Neural cell (in vitro differentiated cells): ENCODE data around the gene NFKBIA. TPM values are rescaled to one million over a fixed set of nuclear protein-coding genes. Genes with fewer than 3 reads are reported as not detected.

ENCODE experiments used
- H2AFZ ChIP-seq: fragments of 200-600, 300-800 bp; sonication (generic), shearing (Covaris generic); 2 replicates; pipeline ENCODE4 v1.6.0; 2014; ENCODE audit warnings: low read depth, mild to moderate bottlenecking, antibody characterized with exemption, low read length, moderate library complexity
- H3F3A ChIP-seq: fragments of 200-600 bp; shearing (Covaris generic); 2 replicates; pipeline ENCODE4 v1.6.1; 2016; ENCODE audit warnings: mild to moderate bottlenecking, moderate library complexity, mixed read lengths, antibody characterized with exemption, low read length; ENCODE audit not compliant: insufficient read depth, poor library complexity, severe bottlenecking
- H3K27ac ChIP-seq: fragments of 200-600, 300-800 bp; sonication (generic), shearing (Covaris generic); 2 replicates; pipeline ENCODE4 v1.5.1; 2014; ENCODE audit warnings: mild to moderate bottlenecking, low read length, moderate library complexity
- H3K27me3 ChIP-seq: fragments of 300-800, 200-600 bp; sonication (generic), shearing (Covaris generic); 2 replicates; pipeline ENCODE4 v1.6.0; 2014; ENCODE audit warnings: mild to moderate bottlenecking, low read depth, low read length, moderate library complexity; ENCODE audit not compliant: insufficient read depth
- H3K36me3 ChIP-seq: fragments of 300-800, 200-600 bp; sonication (generic), shearing (Covaris generic); 2 replicates; pipeline ENCODE4 v1.5.1; 2014; ENCODE audit warnings: mild to moderate bottlenecking, antibody characterized with exemption, low read length, moderate library complexity; ENCODE audit not compliant: insufficient read depth
- H3K4me2 ChIP-seq: fragments of 300-800, 200-600 bp; sonication (generic), shearing (Covaris generic); 2 replicates; pipeline ENCODE4 v1.6.0; 2014; ENCODE audit warnings: mild to moderate bottlenecking, low read length
- H3K4me3 ChIP-seq: fragments of 300-800, 200-600 bp; sonication (generic), shearing (Covaris generic); 2 replicates; pipeline ENCODE4 v1.5.1; 2014; ENCODE audit warnings: mild to moderate bottlenecking, low read length, moderate library complexity
- H3K79me2 ChIP-seq: fragments of 200-600 bp; shearing (Covaris generic); replicated peaks from 2 replicates; pipeline ENCODE4 v1.6.0; 2014; ENCODE audit warnings: mild to moderate bottlenecking, low read length, moderate library complexity; ENCODE audit not compliant: insufficient read depth
- H3K9ac ChIP-seq: fragments of 300-800, 200-600 bp; sonication (generic), shearing (Covaris generic); 2 replicates; pipeline ENCODE4 v1.6.1; 2016; ENCODE audit warnings: mild to moderate bottlenecking, low read length, mixed read lengths
- H3K9me2 ChIP-seq: fragments of 200-600 bp; shearing (Covaris generic); 2 replicates; pipeline ENCODE4 v1.6.1; 2016; ENCODE audit warnings: mild to moderate bottlenecking, low read length, mixed read lengths; ENCODE audit not compliant: insufficient read depth
- H3K9me3 ChIP-seq: fragments of 200-600, 300-800 bp; sonication (generic), shearing (Covaris generic); 2 replicates; pipeline ENCODE4 v1.6.1; 2016; ENCODE audit warnings: mild to moderate bottlenecking, mixed run types, low read length, moderate library complexity, mixed read lengths
- H4K20me1 ChIP-seq: fragments of 200-600 bp; shearing (Covaris generic); 2 replicates; pipeline ENCODE4 v1.6.1; 2016; ENCODE audit warnings: mild to moderate bottlenecking, mixed run types; ENCODE audit not compliant: insufficient read depth
- EP300 ChIP-seq: fragments of 450-650 bp; conservative IDR thresholded peaks from 2 replicates; pipeline ENCODE4 v1.6.1; 2014; ENCODE audit warnings: antibody characterized with exemption, mild to moderate bottlenecking, moderate library complexity; ENCODE audit not compliant: poor library complexity, severe bottlenecking
- EZH2 ChIP-seq: fragments of 200-600, 300-800 bp; shearing (Covaris generic), sonication (generic); IDR thresholded peaks from 2 replicates; pipeline ENCODE4 v1.6.1; 2014; ENCODE audit warnings: antibody characterized with exemption, low read length, borderline replicate concordance, mild to moderate bottlenecking; ENCODE audit not compliant: insufficient read depth, poor library complexity, severe bottlenecking
- MXI1 ChIP-seq: fragments of 450-650 bp; conservative IDR thresholded peaks from 2 replicates; pipeline ENCODE4 v1.6.1; 2014; ENCODE audit warnings: antibody characterized with exemption, mild to moderate bottlenecking; ENCODE audit not compliant: poor library complexity, severe bottlenecking
- POLR2AphosphoS5 ChIP-seq: IDR thresholded peaks from 2 replicates; pipeline ENCODE4 v1.6.1; 2012
- RAD21 ChIP-seq: fragments of 450-650 bp; conservative IDR thresholded peaks from 2 replicates; pipeline ENCODE4 v1.6.1; 2014; ENCODE audit warnings: antibody characterized with exemption, mild to moderate bottlenecking, moderate library complexity
- SMC3 ChIP-seq: fragments of 450-650 bp; conservative IDR thresholded peaks from 2 replicates; pipeline ENCODE4 v1.6.1; 2014; ENCODE audit warnings: antibody characterized with exemption, mild to moderate bottlenecking, moderate library complexity; ENCODE audit not compliant: poor library complexity
- TAF1 ChIP-seq: IDR thresholded peaks from 2 replicates; pipeline ENCODE4 v1.6.1; 2012; ENCODE audit warnings: low read depth
- polyA plus RNA-seq: library from polyadenylated mRNA; depleted of rRNA; stranded (reverse); fragments of >200 nt; gene quantifications from 2 replicates; pipeline ENCODE4 v1.2.3, GENCODE V29; 2014
- TF ChIP-seq, protein P1 (sequence below): fragments of 450-650 bp; IDR thresholded peaks from 2 replicates; pipeline ENCODE4 v1.5.1; 2014; ENCODE audit warnings: antibody characterized with exemption, mild to moderate bottlenecking, moderate library complexity; ENCODE audit not compliant: poor library complexity, severe bottlenecking
- TF ChIP-seq, protein P2 (sequence below): IDR thresholded peaks from 2 replicates; pipeline ENCODE4 v1.6.1; 2012; ENCODE audit warnings: borderline replicate concordance

Gene NFKBIA
- polyA plus RNA-seq, 1 donor from 2014 or later, result 48.8 TPM

DNA sequence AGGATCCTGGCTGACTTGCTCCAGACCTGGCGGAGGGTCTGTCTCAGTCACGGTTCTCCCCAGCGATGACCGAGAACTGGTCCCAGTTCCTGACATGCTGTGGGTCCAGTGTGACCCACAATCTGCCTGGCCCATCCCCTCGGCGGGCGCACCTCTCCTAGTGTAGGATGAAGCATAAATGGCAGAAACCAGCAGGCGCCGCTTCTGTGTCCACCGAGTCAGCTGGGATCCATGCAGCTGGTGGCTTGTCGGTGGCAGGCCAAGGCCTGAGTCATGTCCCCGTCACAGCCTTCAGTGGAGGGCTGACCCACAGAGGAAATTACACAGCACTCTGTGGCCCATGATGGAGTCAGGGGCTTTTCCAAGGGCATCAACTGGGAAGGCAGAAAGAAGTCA, 38.5 kb downstream of the NFKBIA start:
- Histone ChIP-seq H3K4me2 (no peak overlapping the region), H3K4me3 (no peak overlapping the region), H3K27me3 (no peaks in the 10 kb centered on the region), H2AFZ (no peak overlapping the region), H3K36me3 (no peaks in the 10 kb centered on the region), H4K20me1 (no peaks in the 10 kb centered on the region), H3K9me3 (no peaks in the 10 kb centered on the region), H3K9ac (no peak overlapping the region), H3F3A (no peaks in the 10 kb centered on the region), H3K9me2 (no peaks in the 10 kb centered on the region), H3K79me2 (no peaks in the 10 kb centered on the region), H3K27ac (no peak overlapping the region)
- TF ChIP-seq, protein P1, sequence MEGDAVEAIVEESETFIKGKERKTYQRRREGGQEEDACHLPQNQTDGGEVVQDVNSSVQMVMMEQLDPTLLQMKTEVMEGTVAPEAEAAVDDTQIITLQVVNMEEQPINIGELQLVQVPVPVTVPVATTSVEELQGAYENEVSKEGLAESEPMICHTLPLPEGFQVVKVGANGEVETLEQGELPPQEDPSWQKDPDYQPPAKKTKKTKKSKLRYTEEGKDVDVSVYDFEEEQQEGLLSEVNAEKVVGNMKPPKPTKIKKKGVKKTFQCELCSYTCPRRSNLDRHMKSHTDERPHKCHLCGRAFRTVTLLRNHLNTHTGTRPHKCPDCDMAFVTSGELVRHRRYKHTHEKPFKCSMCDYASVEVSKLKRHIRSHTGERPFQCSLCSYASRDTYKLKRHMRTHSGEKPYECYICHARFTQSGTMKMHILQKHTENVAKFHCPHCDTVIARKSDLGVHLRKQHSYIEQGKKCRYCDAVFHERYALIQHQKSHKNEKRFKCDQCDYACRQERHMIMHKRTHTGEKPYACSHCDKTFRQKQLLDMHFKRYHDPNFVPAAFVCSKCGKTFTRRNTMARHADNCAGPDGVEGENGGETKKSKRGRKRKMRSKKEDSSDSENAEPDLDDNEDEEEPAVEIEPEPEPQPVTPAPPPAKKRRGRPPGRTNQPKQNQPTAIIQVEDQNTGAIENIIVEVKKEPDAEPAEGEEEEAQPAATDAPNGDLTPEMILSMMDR, result no peak
- TF ChIP-seq, protein P2, sequence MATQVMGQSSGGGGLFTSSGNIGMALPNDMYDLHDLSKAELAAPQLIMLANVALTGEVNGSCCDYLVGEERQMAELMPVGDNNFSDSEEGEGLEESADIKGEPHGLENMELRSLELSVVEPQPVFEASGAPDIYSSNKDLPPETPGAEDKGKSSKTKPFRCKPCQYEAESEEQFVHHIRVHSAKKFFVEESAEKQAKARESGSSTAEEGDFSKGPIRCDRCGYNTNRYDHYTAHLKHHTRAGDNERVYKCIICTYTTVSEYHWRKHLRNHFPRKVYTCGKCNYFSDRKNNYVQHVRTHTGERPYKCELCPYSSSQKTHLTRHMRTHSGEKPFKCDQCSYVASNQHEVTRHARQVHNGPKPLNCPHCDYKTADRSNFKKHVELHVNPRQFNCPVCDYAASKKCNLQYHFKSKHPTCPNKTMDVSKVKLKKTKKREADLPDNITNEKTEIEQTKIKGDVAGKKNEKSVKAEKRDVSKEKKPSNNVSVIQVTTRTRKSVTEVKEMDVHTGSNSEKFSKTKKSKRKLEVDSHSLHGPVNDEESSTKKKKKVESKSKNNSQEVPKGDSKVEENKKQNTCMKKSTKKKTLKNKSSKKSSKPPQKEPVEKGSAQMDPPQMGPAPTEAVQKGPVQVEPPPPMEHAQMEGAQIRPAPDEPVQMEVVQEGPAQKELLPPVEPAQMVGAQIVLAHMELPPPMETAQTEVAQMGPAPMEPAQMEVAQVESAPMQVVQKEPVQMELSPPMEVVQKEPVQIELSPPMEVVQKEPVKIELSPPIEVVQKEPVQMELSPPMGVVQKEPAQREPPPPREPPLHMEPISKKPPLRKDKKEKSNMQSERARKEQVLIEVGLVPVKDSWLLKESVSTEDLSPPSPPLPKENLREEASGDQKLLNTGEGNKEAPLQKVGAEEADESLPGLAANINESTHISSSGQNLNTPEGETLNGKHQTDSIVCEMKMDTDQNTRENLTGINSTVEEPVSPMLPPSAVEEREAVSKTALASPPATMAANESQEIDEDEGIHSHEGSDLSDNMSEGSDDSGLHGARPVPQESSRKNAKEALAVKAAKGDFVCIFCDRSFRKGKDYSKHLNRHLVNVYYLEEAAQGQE, result no peak
- no peak for TF ChIP-seq EZH2
- no peak for TF ChIP-seq POLR2AphosphoS5
- TF ChIP-seq SMC3, result no peak
- TF ChIP-seq TAF1, result no peak
- TF ChIP-seq MXI1, result no peak
- no peak for TF ChIP-seq RAD21

DNA sequence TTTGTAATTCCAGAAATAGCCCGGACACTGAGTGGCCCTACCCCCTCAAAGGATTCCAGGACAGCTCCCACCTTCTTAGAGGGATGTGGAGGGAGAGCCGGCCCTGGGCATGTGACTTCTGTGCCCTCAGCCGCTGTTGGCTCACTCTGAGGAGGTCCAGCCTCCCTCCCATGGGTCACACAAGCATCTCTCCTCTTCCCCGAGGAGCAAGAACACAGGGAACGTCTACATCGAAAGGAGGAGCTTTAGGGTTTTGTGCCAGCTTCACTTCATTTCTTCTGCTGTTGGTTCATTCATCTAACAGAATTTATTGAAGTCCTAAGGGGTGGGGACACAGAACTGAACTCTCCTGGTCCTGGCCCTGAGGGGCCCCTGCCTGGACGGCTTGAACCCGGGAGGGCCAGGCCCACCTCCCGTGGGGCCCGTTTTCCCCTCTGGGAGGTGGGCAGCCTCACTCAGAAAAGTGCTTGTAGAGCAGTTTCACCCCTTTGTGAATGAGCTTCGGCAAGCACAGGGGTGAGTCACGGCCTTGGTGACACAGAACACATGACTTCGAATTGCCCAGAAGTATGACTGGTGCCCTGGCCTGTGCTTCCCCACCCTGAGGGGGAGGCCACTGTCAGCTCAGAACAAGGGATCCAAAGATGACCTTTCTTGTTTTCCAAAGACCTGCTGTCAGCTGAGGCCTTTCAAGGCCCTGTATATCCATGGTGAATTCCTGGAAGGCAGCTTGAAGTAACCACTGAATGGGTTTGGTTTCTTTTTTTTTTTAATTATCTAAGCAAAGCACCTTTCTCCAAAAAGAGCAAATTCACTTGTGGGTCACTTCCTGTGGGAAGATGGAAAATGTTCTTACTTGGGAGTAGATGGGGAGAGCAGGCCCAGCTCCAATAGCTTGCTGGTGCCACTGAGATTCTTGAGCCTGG, 39.2 kb downstream of the NFKBIA start:
- Histone ChIP-seq H3F3A (no peaks in the 10 kb centered on the region), H3K9me3 (no peaks in the 10 kb centered on the region), H3K36me3 (no peaks in the 10 kb centered on the region), H4K20me1 (no peaks in the 10 kb centered on the region), H3K27me3 (no peaks in the 10 kb centered on the region), H3K79me2 (no peaks in the 10 kb centered on the region), H3K9ac (no peak overlapping the region), H3K4me3 (no peak overlapping the region), H3K9me2 (no peaks in the 10 kb centered on the region), H3K4me2 (no peak overlapping the region), H2AFZ (no peak overlapping the region), H3K27ac (no peak overlapping the region)
- TF ChIP-seq SMC3, result no peak
- TF ChIP-seq, protein P2, result no peak
- TF ChIP-seq TAF1, result no peak
- no peak for TF ChIP-seq POLR2AphosphoS5
- TF ChIP-seq EZH2, result no peak
- TF ChIP-seq, protein P1, result no peak
- TF ChIP-seq MXI1, result no peak
- no peak for TF ChIP-seq EP300
- TF ChIP-seq RAD21, result no peak
